Mesenchymal stem cell (in vitro differentiated cells and primary cell): ENCODE data around the gene ARID5B.

Experiments
- DNase-seq: peaks from one replicate; pipeline ENCODE4 v3.0.0-alpha.2; 2013
- H2AFZ ChIP-seq: one replicate; pipeline ENCODE4 v1.6.1; 2013; ENCODE audit warnings: low read depth, mild to moderate bottlenecking, control low read depth, inconsistent platforms, low read length, moderate library complexity
- H2AK5ac ChIP-seq: 2 replicates; pipeline ENCODE4 v1.6.1; 2013; ENCODE audit warnings: low read length, moderate library complexity, mild to moderate bottlenecking, inconsistent platforms; ENCODE audit not compliant: severe bottlenecking
- H2BK120ac ChIP-seq: one replicate; pipeline ENCODE4 v1.6.1; 2013; ENCODE audit warnings: low read depth, mild to moderate bottlenecking, inconsistent platforms, low read length, moderate library complexity
- H2BK12ac ChIP-seq, 2 experiments: one replicate each; pipeline ENCODE4 v1.6.1; 2013; ENCODE audit warnings: inconsistent platforms in 2 of 2, low read length in 2 of 2, mild to moderate bottlenecking in 2 of 2, moderate library complexity in 2 of 2, control low read depth in 1 of 2
- H2BK15ac ChIP-seq: one replicate; pipeline ENCODE4 v1.6.1; 2013; ENCODE audit warnings: mild to moderate bottlenecking, low read depth, inconsistent platforms; ENCODE audit not compliant: poor library complexity, severe bottlenecking
- H2BK5ac ChIP-seq: 2 replicates; pipeline ENCODE4 v1.6.1; 2013; ENCODE audit warnings: low read depth, mild to moderate bottlenecking, low read length, control low read depth, inconsistent platforms; ENCODE audit not compliant: poor library complexity, severe bottlenecking
- H3K14ac ChIP-seq, 2 experiments: one replicate each; pipeline ENCODE4 v1.6.1; 2013; ENCODE audit warnings: inconsistent platforms in 2 of 2, low read length in 2 of 2, control low read depth in 1 of 2, mild to moderate bottlenecking in 1 of 2, moderate library complexity in 1 of 2
- H3K18ac ChIP-seq, 2 experiments: one replicate each; pipeline ENCODE4 v1.6.1; 2013; ENCODE audit warnings: inconsistent platforms in 2 of 2, low read length in 2 of 2, control low read depth in 1 of 2, low read depth in 1 of 2, mild to moderate bottlenecking in 1 of 2
- H3K23ac ChIP-seq, 2 experiments: one replicate each; pipeline ENCODE4 v1.6.1; 2013; ENCODE audit warnings: inconsistent platforms in 2 of 2, low read length in 2 of 2, mild to moderate bottlenecking in 2 of 2, moderate library complexity in 2 of 2, control low read depth in 1 of 2
- H3K27ac ChIP-seq: 2 replicates; pipeline ENCODE4 v1.5.1; 2013; ENCODE audit warnings: mild to moderate bottlenecking, moderate library complexity, low read length, control low read depth, inconsistent platforms; ENCODE audit not compliant: poor library complexity, severe bottlenecking
- H3K27me3 ChIP-seq, 2 experiments: 2 replicates each; pipeline versions ENCODE4 v1.6.1 to v1.7.0; 2013; ENCODE audit warnings: low read length in 2 of 2, mild to moderate bottlenecking in 2 of 2, moderate library complexity in 2 of 2, control low read depth in 1 of 2, inconsistent platforms in 1 of 2; ENCODE audit not compliant: control insufficient read depth in 1 of 2, insufficient read depth in 1 of 2
- H3K36me3 ChIP-seq, 2 experiments: 2 replicates each; pipeline versions ENCODE4 v1.6.1 to v1.7.0; 2013; ENCODE audit warnings: low read length in 2 of 2, control low read depth in 1 of 2, inconsistent platforms in 1 of 2, low read depth in 1 of 2, mild to moderate bottlenecking in 1 of 2; ENCODE audit not compliant: insufficient read depth in 2 of 2, control insufficient read depth in 1 of 2
- H3K4ac ChIP-seq, 2 experiments: one replicate each; pipeline ENCODE4 v1.6.1; 2013; ENCODE audit warnings: inconsistent platforms in 2 of 2, low read length in 2 of 2, mild to moderate bottlenecking in 2 of 2, moderate library complexity in 2 of 2, control low read depth in 1 of 2, low read depth in 1 of 2
- H3K4me1 ChIP-seq: 2 replicates; pipeline ENCODE4 v1.6.1; 2013; ENCODE audit warnings: low read depth, low read length, control low read depth; ENCODE audit not compliant: control insufficient read depth, insufficient read depth
- H3K4me2 ChIP-seq: 2 replicates; pipeline ENCODE4 v1.6.1; 2013; ENCODE audit warnings: low read length, mild to moderate bottlenecking, inconsistent platforms; ENCODE audit not compliant: poor library complexity, severe bottlenecking
- H3K4me3 ChIP-seq, 2 experiments: 2 replicates each; pipeline versions ENCODE4 v1.5.1 to v1.7.0; 2013; ENCODE audit warnings: low read length in 2 of 2, mild to moderate bottlenecking in 2 of 2, control low read depth in 1 of 2, low read depth in 1 of 2; ENCODE audit not compliant: insufficient read depth in 1 of 2
- H3K79me1 ChIP-seq: replicated peaks from 2 replicates; pipeline ENCODE4 v1.6.1; 2013; ENCODE audit warnings: mild to moderate bottlenecking, control low read depth, low read length, inconsistent platforms; ENCODE audit not compliant: poor library complexity, severe bottlenecking
- H3K9ac ChIP-seq: 2 replicates; pipeline ENCODE4 v1.7.0; 2013; ENCODE audit warnings: mild to moderate bottlenecking, low read length, moderate library complexity
- H3K9me3 ChIP-seq: 2 replicates; pipeline ENCODE4 v1.7.0; 2013; ENCODE audit warnings: mild to moderate bottlenecking, low read length; ENCODE audit not compliant: control insufficient read depth
- H4K8ac ChIP-seq: one replicate; pipeline ENCODE4 v1.6.1; 2013; ENCODE audit warnings: inconsistent platforms, mild to moderate bottlenecking, low read length, moderate library complexity
- H4K91ac ChIP-seq: one replicate; pipeline ENCODE4 v1.6.1; 2013; ENCODE audit warnings: mild to moderate bottlenecking, low read length, inconsistent platforms
- WGBS: methylation state at CpG from one replicate; pipeline ENCODE4 v1.1.7; 2013; ENCODE audit warnings: mixed read lengths; 5-methylcytosine and 5-hydroxymethylcytosine counted together

Gene ARID5B

GRCh38 chr10:62095181-62096122 lies 194.0 kb downstream of the ARID5B start:
- no peak overlapping the region for H3K18ac ChIP-seq
- WGBS: 69% methylated on average over 10 of the region's 12 CpGs
- H2BK5ac ChIP-seq: peak overlapping the region; percentile 9
- no peak overlapping the region for H4K91ac ChIP-seq
- H2BK15ac ChIP-seq: no peak overlapping the region
- no peak overlapping the region for H2BK12ac ChIP-seq
- H3K36me3 ChIP-seq: peaks cover 28 to 51% of the 10 kb centered on the region in 2 experiments
- H3K4me2 ChIP-seq: no peak overlapping the region
- H3K4me1 ChIP-seq: peaks cover 11% of the 10 kb centered on the region
- H3K23ac ChIP-seq: no peak overlapping the region
- H2AK5ac ChIP-seq: no peak overlapping the region
- no peak overlapping the region for H2AFZ ChIP-seq
- H4K8ac ChIP-seq: no peak overlapping the region
- no peaks in the 10 kb centered on the region for H3K27me3 ChIP-seq
- H2BK120ac ChIP-seq: no peak overlapping the region
- peak overlapping the region; percentile 87 for H3K9ac ChIP-seq
- no peak overlapping the region for H3K4ac ChIP-seq
- peak; percentile 51 for DNase-seq
- H3K14ac ChIP-seq: no peak overlapping the region
- H3K27ac ChIP-seq: peak overlapping the region; percentile 92
- peak overlapping the region in 1 of 2 experiments; percentile 53 for H3K4me3 ChIP-seq
- no peaks in the 10 kb centered on the region for H3K9me3 ChIP-seq
- H3K79me1 ChIP-seq: peaks cover 26% of the 10 kb centered on the region

DNA sequence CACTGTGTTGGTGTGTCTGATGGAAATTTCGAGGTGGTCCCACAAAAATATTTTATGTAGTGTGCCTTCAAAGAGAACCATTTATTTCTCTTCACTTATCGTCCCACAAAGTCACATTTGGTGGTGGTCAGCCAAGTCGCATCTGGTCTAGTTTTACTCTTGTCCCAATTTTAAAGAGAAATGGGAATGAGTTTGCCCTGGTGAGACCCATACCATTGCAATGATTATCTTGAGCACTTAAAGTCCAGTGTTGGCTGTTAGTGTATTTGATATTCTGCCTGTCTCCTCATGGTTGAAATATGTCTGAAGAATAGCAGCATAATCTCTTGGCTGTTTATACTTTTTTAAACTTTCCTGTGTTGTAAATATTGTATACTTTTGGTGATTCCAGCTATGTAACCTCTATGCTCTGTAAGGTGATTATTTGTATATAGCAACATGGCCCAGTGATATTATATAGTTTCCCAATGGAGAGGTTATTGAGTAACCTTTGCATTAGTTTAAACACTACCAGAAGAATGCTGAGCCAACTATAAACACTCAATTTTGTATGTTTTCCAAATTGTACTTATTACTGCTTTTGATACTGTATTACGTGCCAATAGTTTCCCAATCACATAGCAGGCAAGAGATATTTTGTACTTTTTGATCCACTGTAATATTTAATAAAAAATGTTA lies 194.9 kb downstream of the ARID5B start:
- Histone ChIP-seq H3K9ac (peak overlapping the region; percentile 87), H3K23ac (no peak overlapping the region), H3K27ac (peak overlapping the region; percentile 92), H3K79me1 (peaks cover 21% of the 10 kb centered on the region), H3K4ac (no peak overlapping the region), H2BK15ac (no peak overlapping the region), H3K9me3 (no peaks in the 10 kb centered on the region), H2BK12ac (no peak overlapping the region), H3K36me3 (peaks cover 21 to 41% of the 10 kb centered on the region in 2 experiments), H4K8ac (no peak overlapping the region), H3K4me2 (no peak overlapping the region), H3K4me3 (peak overlapping the region in 1 of 2 experiments; percentile 53), H3K14ac (no peak overlapping the region), H2AFZ (no peak overlapping the region), H3K18ac (no peak overlapping the region), H2BK120ac (no peak overlapping the region), H3K4me1 (peaks cover 11% of the 10 kb centered on the region), H2BK5ac (no peak overlapping the region), H4K91ac (no peak overlapping the region), H3K27me3 (no peaks in the 10 kb centered on the region), H2AK5ac (peak overlapping the region; percentile 12)
- DNase-seq: no peak
- 94% methylated on average over 2 of the region's 4 CpGs for WGBS

GRCh38 chr10:62098278-62099121 lies 197.0 kb downstream of the ARID5B start:
- Histone ChIP-seq H3K4me2 (no peak overlapping the region), H4K8ac (no peak overlapping the region), H3K9me3 (no peaks in the 10 kb centered on the region), H3K18ac (peak overlapping the region in 1 of 2 experiments; percentile 5), H2BK15ac (no peak overlapping the region), H3K4ac (no peak overlapping the region), H3K9ac (no peak overlapping the region), H2AFZ (no peak overlapping the region), H2BK5ac (no peak overlapping the region), H3K79me1 (peaks cover 6% of the 10 kb centered on the region), H3K27me3 (no peaks in the 10 kb centered on the region), H3K4me3 (no peak overlapping the region), H3K14ac (no peak overlapping the region), H4K91ac (no peak overlapping the region), H3K36me3 (peaks cover 3 to 20% of the 10 kb centered on the region in 2 experiments), H3K23ac (no peak overlapping the region), H3K27ac (no peak overlapping the region), H2AK5ac (no peak overlapping the region), H3K4me1 (peaks cover 2% of the 10 kb centered on the region), H2BK120ac (no peak overlapping the region), H2BK12ac (no peak overlapping the region)
- DNase-seq: no peak
- WGBS: 95% methylated on average over 13 of the region's 14 CpGs
